B cell (primary cell): ENCODE measurements around the gene GPR160. TPM values are rescaled to one million over a fixed set of nuclear protein-coding genes. Genes with fewer than 3 reads are reported as not detected.

Experiments used
- ATAC-seq: fragments of 200-7000 bp; cut with Tn5 transposase; one replicate; pipeline ENCODE4 v1.10.0; 2021; ENCODE audit warnings: low read depth, mild to moderate bottlenecking, moderate number of reproducible peaks, moderate library complexity
- CTCF ChIA-PET: fragments of 350-600 bp; sonication (Branson Sonifier 250); formaldehyde crosslinking; loops from one replicate; lab custom pipeline; 2021; ENCODE audit warnings: antibody characterized with exemption, inconsistent platforms; lab: Charles Lee
- POLR2A ChIA-PET: fragments of 350-600 bp; sonication (Branson Sonifier 250); formaldehyde crosslinking; loops from one replicate; lab custom pipeline; 2021; ENCODE audit warnings: antibody characterized with exemption; lab: Charles Lee
- DNase-seq: peaks from one replicate; pipeline ENCODE4 v3.0.0; 2013
- H2AFZ ChIP-seq: 2 replicates; pipeline ENCODE4 v1.6.1; 2012; ENCODE audit warnings: mild to moderate bottlenecking, low read depth, low read length; ENCODE audit not compliant: insufficient read depth, poor library complexity, severe bottlenecking
- H3K27ac ChIP-seq, 2 donors: 1 replicate in 1 of 2; 2 replicates in 1 of 2; pipeline ENCODE4 v1.5.1; 2012 to 2013; ENCODE audit warnings: low read length in 2 of 2, mild to moderate bottlenecking in 2 of 2, moderate library complexity in 1 of 2
- H3K27me3 ChIP-seq, 4 experiments: fragments of 200-600 bp in 1 of 4; sonication (generic) in 1 of 4; replicated peaks in 1 of 4; 1 replicate in 2 of 4; 2 replicates in 2 of 4; pipeline versions ENCODE4 v1.6.1 to v1.7.0; 2013 to 2016; ENCODE audit warnings: low read length in 3 of 4, mild to moderate bottlenecking in 2 of 4, mixed read lengths in 1 of 4, moderate library complexity in 1 of 4; ENCODE audit not compliant: insufficient read depth in 4 of 4, control insufficient read depth in 3 of 4; ENCODE audit errors: control extremely low read depth in 1 of 4
- H3K36me3 ChIP-seq, 2 experiments: replicated peaks in 1 of 2; 1 replicate in 1 of 2; 2 replicates in 1 of 2; pipeline versions ENCODE4 v1.6.1 to v1.7.1; 2013; ENCODE audit warnings: low read length in 1 of 2; ENCODE audit not compliant: insufficient read depth in 2 of 2, control insufficient read depth in 1 of 2; ENCODE audit errors: control extremely low read depth in 1 of 2, extremely low read depth in 1 of 2
- H3K4me1 ChIP-seq, 2 donors: fragments of 200-600 bp in 1 of 2; sonication (generic) in 1 of 2; 1 replicate in 1 of 2; 2 replicates in 1 of 2; pipeline versions ENCODE4 v1.5.1 to v1.6.1; 2013 to 2017; ENCODE audit warnings: low read length in 2 of 2; ENCODE audit not compliant: control insufficient read depth in 2 of 2, insufficient read depth in 2 of 2
- H3K4me2 ChIP-seq: replicated peaks from 2 replicates; pipeline ENCODE3; 2012; ENCODE audit warnings: mild to moderate bottlenecking, low read depth, low read length; ENCODE audit not compliant: poor library complexity, severe bottlenecking
- H3K4me3 ChIP-seq, 5 experiments: fragments of 200-600 bp in 1 of 5; sonication (generic) in 1 of 5; 1 replicate in 3 of 5; 2 replicates in 2 of 5; pipeline versions ENCODE4 v1.5.1 to v1.7.0; 2011 to 2016; ENCODE audit warnings: low read length in 4 of 5, mild to moderate bottlenecking in 4 of 5, low read depth in 2 of 5, control low read depth in 1 of 5, moderate library complexity in 1 of 5; ENCODE audit not compliant: insufficient read depth in 1 of 5; ENCODE audit errors: control extremely low read depth in 1 of 5, extremely low read depth in 1 of 5
- H3K79me2 ChIP-seq: fragments of 200-600 bp; sonication (generic); one replicate; pipeline ENCODE4 v1.6.0; 2016; ENCODE audit warnings: low read length; ENCODE audit not compliant: control insufficient read depth, insufficient read depth
- H3K9ac ChIP-seq: fragments of 200-600 bp; sonication (generic); 2 replicates; pipeline ENCODE4 v1.6.1; 2017; ENCODE audit warnings: mild to moderate bottlenecking, low read length, moderate library complexity
- H3K9me3 ChIP-seq, 3 donors: one replicate each; pipeline versions ENCODE4 v1.6.1 to v1.7.1; 2013; ENCODE audit warnings: low read length in 2 of 3; ENCODE audit not compliant: control insufficient read depth in 2 of 3, insufficient read depth in 1 of 3; ENCODE audit errors: control extremely low read depth in 1 of 3
- H4K20me1 ChIP-seq: 2 replicates; pipeline ENCODE4 v1.6.0; 2012; ENCODE audit warnings: mild to moderate bottlenecking, low read length; ENCODE audit not compliant: insufficient read depth, control insufficient read depth, poor library complexity, severe bottlenecking
- H3K27ac Mint-ChIP-seq: one replicate; pipeline ENCODE4 v1.8.0; 2021; ENCODE audit warnings: mixed read lengths
- H3K27me3 Mint-ChIP-seq: one replicate; pipeline ENCODE4 v1.8.0; 2021; ENCODE audit warnings: mixed read lengths
- H3K4me1 Mint-ChIP-seq: one replicate; pipeline ENCODE4 v1.8.0; 2021; ENCODE audit warnings: mixed read lengths
- H3K4me3 Mint-ChIP-seq: one replicate; pipeline ENCODE4 v1.8.0; 2021; ENCODE audit warnings: mixed read lengths
- H3K9me3 Mint-ChIP-seq: one replicate; pipeline ENCODE4 v1.8.0; 2022; ENCODE audit warnings: mixed read lengths; ENCODE audit not compliant: insufficient read depth
- CTCF ChIP-seq: fragments of 200-600 bp; IDR thresholded peaks from one replicate; pipeline ENCODE4 v1.8.0; 2022; ENCODE audit warnings: antibody characterized with exemption, mild to moderate bottlenecking
- EZH2 ChIP-seq: IDR thresholded peaks from 2 replicates; pipeline ENCODE4 v1.6.1; 2012; ENCODE audit warnings: borderline replicate concordance, low read depth, mild to moderate bottlenecking, moderate library complexity, low read length; ENCODE audit not compliant: insufficient read depth, poor library complexity, severe bottlenecking
- WGBS: methylation state at CpG from one replicate; pipeline ENCODE4 v1.1.5; 2013; ENCODE audit warnings: missing lambda C conversion rate; ENCODE audit not compliant: insufficient coverage; 5-methylcytosine and 5-hydroxymethylcytosine counted together
- intact Hi-C: fragments of 100-400 bp; cut with micrococcal nuclease; formaldehyde crosslinking; loops from one replicate; pipeline ENCODE4 v1.10.0; 2022
- polyA plus RNA-seq: library from polyadenylated mRNA; depleted of rRNA; stranded (reverse); fragments of >200 nt; gene quantifications from 2 replicates; pipeline ENCODE4 v1.2.3, GENCODE V29; 2012
- total RNA-seq, 2 donors: library from RNA; stranded (reverse); fragments of 120-200 nt in 1 of 2; gene quantifications; 1 replicate in 1 of 2; 2 replicates in 1 of 2; pipeline versions ENCODE4 v1.2.3 to v1.2.4, GENCODE V29; 2013 to 2022

GPR160 gene
- total and polyA plus RNA-seq, 2 donors (not counting 1 experiment from before 2014, with no cell fraction given) = 17.4 to 17.5 TPM

- whole genome bisulfite sequencing = 39% methylated on average over 4 of the region's 5 CpGs
- ChIA-PET POLR2A (no interaction called here), CTCF (interaction anchor here (0.7 to 3.9 kb wide), 5 partner anchors 10 to 192 kb away, joined by 3 to 30 read pairs (median 5); no protein-coding TSS in a partner anchor)
- ATAC-seq = peak; percentile 37
- no peak overlapping the region for H3K27ac ChIP-seq
- H3K27me3 ChIP-seq = no peaks in the 10 kb centered on the region
- peaks cover 23 to 25% of the 10 kb centered on the region in 2 donors for H3K4me1 ChIP-seq
- TF ChIP-seq EZH2 = no peak
- TF ChIP-seq CTCF = no peak
- H3K4me3 ChIP-seq = peak overlapping the region in 2 of 5 experiments; percentile 18 to 21
- H4K20me1 ChIP-seq = no peaks in the 10 kb centered on the region
- no peaks in the 10 kb centered on the region for H3K36me3 ChIP-seq
- H3K27ac Mint-ChIP-seq = peak overlapping the region; percentile 67
- no peaks in the 10 kb centered on the region for H3K9me3 ChIP-seq
- peaks cover 71% of the 10 kb centered on the region for H3K79me2 ChIP-seq
- no peaks in the 10 kb centered on the region for H3K9me3 Mint-ChIP-seq
- H3K4me2 ChIP-seq = peak overlapping the region; percentile 49
- no peak overlapping the region for H2AFZ ChIP-seq
- H3K27me3 Mint-ChIP-seq = no peaks in the 10 kb centered on the region
- H3K4me1 Mint-ChIP-seq = peaks cover 41% of the 10 kb centered on the region
- peak overlapping the region; percentile 21 for H3K9ac ChIP-seq
- DNase-seq = no peak
- intact Hi-C loops = loop anchor here (2.0 to 5.0 kb wide), 2 partner anchors 16 to 88 kb away; partner anchors contain the start of gene SEC62
- H3K4me3 Mint-ChIP-seq = peak overlapping the region; percentile 82
Observed at GRCh38 chr3:170055209-170055608, 17.4 kb downstream of the GPR160 start.

GRCh38 chr3:170056710-170057454 lies 19.1 kb downstream of the GPR160 start:
- Histone ChIP-seq H3K27ac (no peak overlapping the region), H3K4me2 (peak overlapping the region; percentile 55), H3K4me1 (peaks cover 23 to 25% of the 10 kb centered on the region in 2 donors), H3K9ac (no peak overlapping the region), H2AFZ (no peak overlapping the region), H3K27me3 (no peaks in the 10 kb centered on the region), H3K4me3 (no peak overlapping the region), H3K36me3 (no peaks in the 10 kb centered on the region), H4K20me1 (no peaks in the 10 kb centered on the region), H3K9me3 (no peaks in the 10 kb centered on the region), H3K79me2 (peaks cover 54% of the 10 kb centered on the region)
- peaks cover 38% of the 10 kb centered on the region for H3K4me1 Mint-ChIP-seq
- peak overlapping the region; percentile 16 for H3K4me3 Mint-ChIP-seq
- WGBS = 80% methylated on average over 1 of the region's 3 CpGs
- peak; percentile 35 for ATAC-seq
- no peaks in the 10 kb centered on the region for H3K9me3 Mint-ChIP-seq
- POLR2A ChIA-PET = interaction anchor here (0.7 kb wide), 1 partner anchor 11 kb away, joined by 3 read pairs; no protein-coding TSS in a partner anchor
- intact Hi-C loops = loop anchor here (5.0 kb wide), 1 partner anchor 90 kb away; the partner anchor contains the start of gene SEC62
- H3K27me3 Mint-ChIP-seq = no peaks in the 10 kb centered on the region
- CTCF ChIA-PET = interaction anchor here (1.0 to 3.4 kb wide), 4 partner anchors 18 to 127 kb away, joined by 3 to 17 read pairs (median 4); partner anchors contain the start of gene GPR160
- no peak overlapping the region for H3K27ac Mint-ChIP-seq
- TF ChIP-seq CTCF (no peak), EZH2 (no peak)
- DNase-seq = no peak
